ENCODE measurements around the gene CAPN5. TPM values are rescaled to one million over a fixed set of nuclear protein-coding genes. Genes with fewer than 3 reads are reported as not detected.

Gene CAPN5
- total and polyA plus RNA-seq, 10 of the 15 experiments (the other 5 are each of a cell fraction or from before 2014, with no cell fraction given), result 0.02 to 0.33 (median 0.07) TPM; not detected in 3

DNA sequence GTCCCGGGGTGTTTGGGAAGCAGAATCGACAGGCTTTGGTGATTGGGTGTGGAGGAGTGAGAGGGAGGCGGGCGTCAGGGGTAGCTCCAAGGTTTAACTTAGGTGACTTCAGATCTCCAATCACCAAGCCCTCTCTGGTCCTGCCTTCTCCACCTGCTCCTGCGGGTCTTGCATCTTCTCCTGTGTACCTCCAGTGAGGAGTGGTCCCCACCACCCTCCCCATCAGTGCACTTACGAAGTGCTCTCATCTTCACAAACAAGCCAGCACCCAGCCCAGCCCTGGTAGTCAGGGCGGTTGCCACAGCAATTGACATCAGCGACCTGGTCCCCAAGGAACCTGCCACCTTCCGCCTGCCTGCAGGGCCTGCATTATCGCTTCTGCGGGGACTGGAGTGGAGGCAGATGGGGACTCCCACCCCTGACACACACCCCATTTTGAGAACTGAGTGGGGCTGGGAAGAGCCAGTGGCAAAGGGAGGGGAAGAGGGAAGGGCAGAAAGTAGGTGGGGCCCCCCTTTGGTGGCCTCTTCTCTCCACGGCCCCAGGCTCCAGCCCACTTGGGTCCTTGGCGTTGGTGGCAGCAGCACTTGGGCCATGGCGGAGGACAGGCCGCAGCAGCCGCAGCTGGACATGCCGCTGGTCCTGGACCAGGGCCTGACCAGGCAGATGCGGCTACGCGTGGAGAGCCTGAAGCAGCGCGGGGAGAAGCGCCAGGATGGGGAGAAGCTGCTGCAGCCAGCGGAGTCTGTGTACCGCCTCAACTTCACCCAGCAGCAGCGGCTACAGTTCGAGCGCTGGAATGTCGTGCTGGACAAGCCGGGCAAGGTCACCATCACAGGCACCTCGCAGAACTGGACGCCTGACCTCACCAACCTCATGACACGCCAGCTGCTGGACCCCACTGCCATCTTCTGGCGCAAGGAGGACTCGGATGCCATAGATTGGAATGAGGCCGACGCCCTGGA is 35.8 kb downstream of the CAPN5 start, which contains the start of gene OMP:
Gene OMP, plus strand, starts transcription at position 595 of the 965 bp plus-strand sequence. Its CDS starts 0 bp downstream, at position 595.
- Histone ChIP-seq H3K27ac (ENCODE audit: control insufficient read depth, insufficient read depth) (no peak within 1 kb of the TSS), H3K9me3 (replicated peaks; ENCODE audit: control insufficient read depth, insufficient read depth, low read length) (no peaks in the 10 kb centered on the region), H3K4me2 (ENCODE audit: control insufficient read depth, insufficient read depth) (no peak within 1 kb of the TSS), H3K27me3 (replicated peaks in 1 of 2; ENCODE audit: control insufficient read depth in 2 of 2, insufficient read depth in 2 of 2, low read length in 1 of 2) (peaks cover 0 to 2% of the 10 kb centered on the region in 2 experiments; a peak in 1 of 4 replicates), H4K20me1 (ENCODE audit: control insufficient read depth, insufficient read depth) (no peaks in the 10 kb centered on the region), H3K36me3 (ENCODE audit: control insufficient read depth in 2 of 2, insufficient read depth in 2 of 2, low read length in 1 of 2) (no peaks in the 10 kb centered on the region), H3K9ac (ENCODE audit: control insufficient read depth, insufficient read depth, low read length) (no peak within 1 kb of the TSS), H3K4me3 (no peak within 1 kb of the TSS), H3K79me2 (ENCODE audit: control insufficient read depth, insufficient read depth, low read length) (no peaks in the 10 kb centered on the region), H2AFZ (ENCODE audit: control insufficient read depth, low read depth, low read length) (no peak within 1 kb of the TSS), H3K4me1 (ENCODE audit: control insufficient read depth, insufficient read depth, low read length) (no peaks in the 10 kb centered on the region)
- ATAC-seq (no peak), FAIRE-seq (no peak), DNase-seq (ENCODE audit: low read depth, low spot score) (no peak)
- intact Hi-C loops (cut with micrococcal nuclease; ENCODE audit: unreplicated experiment) (loop anchor here (10.0 kb wide), 1 partner anchor 368 kb away; no protein-coding TSS in a partner anchor), in situ Hi-C loops (cut with MboI) (no loop called here)
- RAD21 ChIA-PET (ENCODE audit: unreplicated experiment), result no interaction called here
- SMC1A ChIA-PET (ENCODE audit: uncharacterized antibody, unreplicated experiment), result interaction anchor here (1.3 kb wide), 1 partner anchor 182 kb away, joined by 5 read pairs; no protein-coding TSS in a partner anchor
- BruUV-seq (replicated peaks), result no TSS peak
- CTCF ChIA-PET, result interaction anchor here (1.5 to 3.0 kb wide), 3 partner anchors 10 to 183 kb away, joined by 3 to 17 read pairs (median 6); no protein-coding TSS in a partner anchor
- 49% methylated on average over 37 of the region's 37 CpGs for WGBS (ENCODE audit: insufficient coverage, insufficient replicate concordance, low lambda C conversion rate, missing lambda C conversion rate)
- POLR2A ChIA-PET, result no interaction called here
- TF ChIP-seq SMC3 (IDR thresholded peaks at IDR 0.05; ENCODE audit: borderline replicate concordance, low read length) (no peak), SRF (IDR thresholded peaks at IDR 0.05; ENCODE audit: low read depth in 2 of 2, low read length in 2 of 2) (no peak), SMAD5 (IDR thresholded peaks at IDR 0.05; ENCODE audit: low read depth) (no peak), SREBF1 (IDR thresholded peaks at IDR 0.05; ENCODE audit: low read length) (no peak)
- TF ChIP-seq, protein P1, sequence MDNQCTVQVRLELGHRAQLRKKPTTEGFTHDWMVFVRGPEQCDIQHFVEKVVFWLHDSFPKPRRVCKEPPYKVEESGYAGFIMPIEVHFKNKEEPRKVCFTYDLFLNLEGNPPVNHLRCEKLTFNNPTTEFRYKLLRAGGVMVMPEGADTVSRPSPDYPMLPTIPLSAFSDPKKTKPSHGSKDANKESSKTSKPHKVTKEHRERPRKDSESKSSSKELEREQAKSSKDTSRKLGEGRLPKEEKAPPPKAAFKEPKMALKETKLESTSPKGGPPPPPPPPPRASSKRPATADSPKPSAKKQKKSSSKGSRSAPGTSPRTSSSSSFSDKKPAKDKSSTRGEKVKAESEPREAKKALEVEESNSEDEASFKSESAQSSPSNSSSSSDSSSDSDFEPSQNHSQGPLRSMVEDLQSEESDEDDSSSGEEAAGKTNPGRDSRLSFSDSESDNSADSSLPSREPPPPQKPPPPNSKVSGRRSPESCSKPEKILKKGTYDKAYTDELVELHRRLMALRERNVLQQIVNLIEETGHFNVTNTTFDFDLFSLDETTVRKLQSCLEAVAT (IDR thresholded peaks at IDR 0.05), result no peak
- TF ChIP-seq, protein P2, sequence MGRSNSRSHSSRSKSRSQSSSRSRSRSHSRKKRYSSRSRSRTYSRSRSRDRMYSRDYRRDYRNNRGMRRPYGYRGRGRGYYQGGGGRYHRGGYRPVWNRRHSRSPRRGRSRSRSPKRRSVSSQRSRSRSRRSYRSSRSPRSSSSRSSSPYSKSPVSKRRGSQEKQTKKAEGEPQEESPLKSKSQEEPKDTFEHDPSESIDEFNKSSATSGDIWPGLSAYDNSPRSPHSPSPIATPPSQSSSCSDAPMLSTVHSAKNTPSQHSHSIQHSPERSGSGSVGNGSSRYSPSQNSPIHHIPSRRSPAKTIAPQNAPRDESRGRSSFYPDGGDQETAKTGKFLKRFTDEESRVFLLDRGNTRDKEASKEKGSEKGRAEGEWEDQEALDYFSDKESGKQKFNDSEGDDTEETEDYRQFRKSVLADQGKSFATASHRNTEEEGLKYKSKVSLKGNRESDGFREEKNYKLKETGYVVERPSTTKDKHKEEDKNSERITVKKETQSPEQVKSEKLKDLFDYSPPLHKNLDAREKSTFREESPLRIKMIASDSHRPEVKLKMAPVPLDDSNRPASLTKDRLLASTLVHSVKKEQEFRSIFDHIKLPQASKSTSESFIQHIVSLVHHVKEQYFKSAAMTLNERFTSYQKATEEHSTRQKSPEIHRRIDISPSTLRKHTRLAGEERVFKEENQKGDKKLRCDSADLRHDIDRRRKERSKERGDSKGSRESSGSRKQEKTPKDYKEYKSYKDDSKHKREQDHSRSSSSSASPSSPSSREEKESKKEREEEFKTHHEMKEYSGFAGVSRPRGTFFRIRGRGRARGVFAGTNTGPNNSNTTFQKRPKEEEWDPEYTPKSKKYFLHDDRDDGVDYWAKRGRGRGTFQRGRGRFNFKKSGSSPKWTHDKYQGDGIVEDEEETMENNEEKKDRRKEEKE (IDR thresholded peaks at IDR 0.05), result no peak
